ENCODE measurements around the gene PRDM2. TPM values are rescaled to one million over a fixed set of nuclear protein-coding genes. Genes with fewer than 3 reads are reported as not detected.

PRDM2 gene
- total RNA-seq, 6 experiments from 2014 or later = 20.9 to 26.9 (median 25.7) TPM

DNA sequence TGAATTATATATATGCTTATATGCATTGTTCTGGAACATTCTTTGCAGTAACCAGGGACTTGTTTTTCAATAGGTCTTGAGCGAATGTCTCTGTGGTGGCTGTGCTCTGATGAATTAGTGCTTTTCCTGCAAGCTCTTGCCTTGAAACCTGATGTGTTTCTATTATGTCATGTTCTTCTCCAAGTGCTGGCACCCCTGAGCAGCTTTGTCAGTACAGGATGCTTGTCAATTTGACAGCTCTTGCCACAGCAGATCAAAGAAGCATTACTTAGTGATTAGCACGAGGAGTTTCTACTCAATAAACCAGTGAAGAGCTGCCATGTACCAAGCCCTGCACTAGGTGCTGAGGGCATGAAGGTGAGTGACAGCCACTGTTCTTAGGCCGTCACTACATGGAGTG lies 171.9 kb downstream of the PRDM2 start:
- Mint-ChIP-seq H3K4me1 (ENCODE audit: low read depth) (no peaks in the 10 kb centered on the region), H3K27me3 (ENCODE audit: insufficient read depth) (no peaks in the 10 kb centered on the region), H3K4me3 (no peak overlapping the region), H3K9me3 (peaks cover 62% of the 10 kb centered on the region), H3K36me3 (ENCODE audit: low read depth) (no peaks in the 10 kb centered on the region), H3K27ac (no peak overlapping the region)
- TF ChIP-seq, protein P1, sequence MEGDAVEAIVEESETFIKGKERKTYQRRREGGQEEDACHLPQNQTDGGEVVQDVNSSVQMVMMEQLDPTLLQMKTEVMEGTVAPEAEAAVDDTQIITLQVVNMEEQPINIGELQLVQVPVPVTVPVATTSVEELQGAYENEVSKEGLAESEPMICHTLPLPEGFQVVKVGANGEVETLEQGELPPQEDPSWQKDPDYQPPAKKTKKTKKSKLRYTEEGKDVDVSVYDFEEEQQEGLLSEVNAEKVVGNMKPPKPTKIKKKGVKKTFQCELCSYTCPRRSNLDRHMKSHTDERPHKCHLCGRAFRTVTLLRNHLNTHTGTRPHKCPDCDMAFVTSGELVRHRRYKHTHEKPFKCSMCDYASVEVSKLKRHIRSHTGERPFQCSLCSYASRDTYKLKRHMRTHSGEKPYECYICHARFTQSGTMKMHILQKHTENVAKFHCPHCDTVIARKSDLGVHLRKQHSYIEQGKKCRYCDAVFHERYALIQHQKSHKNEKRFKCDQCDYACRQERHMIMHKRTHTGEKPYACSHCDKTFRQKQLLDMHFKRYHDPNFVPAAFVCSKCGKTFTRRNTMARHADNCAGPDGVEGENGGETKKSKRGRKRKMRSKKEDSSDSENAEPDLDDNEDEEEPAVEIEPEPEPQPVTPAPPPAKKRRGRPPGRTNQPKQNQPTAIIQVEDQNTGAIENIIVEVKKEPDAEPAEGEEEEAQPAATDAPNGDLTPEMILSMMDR (IDR thresholded peaks at IDR 0.05) = no peak
- no peak for DNase-seq

DNA sequence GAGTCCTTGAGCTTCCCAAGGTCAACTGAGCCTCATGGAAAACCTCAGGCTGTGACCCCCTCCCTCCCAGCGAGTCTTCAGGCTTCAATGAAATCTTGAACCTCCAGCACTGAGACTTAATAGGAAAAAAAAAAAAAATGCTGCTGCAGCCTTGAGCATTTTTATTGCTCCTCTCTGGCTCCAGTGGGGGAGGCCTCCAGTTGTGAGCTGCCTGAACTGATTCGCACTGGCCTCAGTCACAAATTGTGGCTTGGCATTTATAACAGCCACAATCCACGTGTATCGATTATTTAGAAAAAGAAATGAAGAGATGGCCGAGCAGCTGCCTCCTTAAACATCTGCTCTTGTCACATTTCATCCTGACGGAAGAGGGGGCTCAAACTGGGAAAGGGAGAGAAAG lies 173.0 kb downstream of the PRDM2 start:
- H3K36me3 Mint-ChIP-seq (ENCODE audit: low read depth) = no peaks in the 10 kb centered on the region
- no peaks in the 10 kb centered on the region for H3K27me3 Mint-ChIP-seq (ENCODE audit: insufficient read depth)
- peaks cover 58% of the 10 kb centered on the region for H3K9me3 Mint-ChIP-seq
- DNase-seq = no peak
- no peak overlapping the region for H3K4me3 Mint-ChIP-seq
- H3K4me1 Mint-ChIP-seq (ENCODE audit: low read depth) = no peaks in the 10 kb centered on the region
- TF ChIP-seq, protein P1 (IDR thresholded peaks at IDR 0.05) = no peak
- no peak overlapping the region for H3K27ac Mint-ChIP-seq

Other genes starting within 250 kb of the PRDM2 start
- gene LRRC38, start 186.2 kb upstream of the PRDM2 start, total RNA-seq (2021; fragmentation: NEBNext Ultra II Directional; extraction: Animal tissue kit (Norgen Biotek cat#: 25700)) = not detected
- gene PDPN, start 116.4 kb upstream of the PRDM2 start, total RNA-seq (2021; fragmentation: NEBNext Ultra II Directional; extraction: Animal tissue kit (Norgen Biotek cat#: 25700)) = not detected

Data from HFFc6 (cell line).